Type B pancreatic cell (in vitro differentiated cells): ENCODE results near the gene COL26A1. TPM values are rescaled to one million over a fixed set of nuclear protein-coding genes. Genes with fewer than 3 reads are reported as not detected.

Experiments
- DNase-seq: peaks from one replicate; pipeline ENCODE4 v3.0.0; 2021; ENCODE audit warnings: mixed read lengths; ENCODE audit not compliant: unreplicated experiment; ENCODE audit errors: extremely low spot score
- H3K27ac Mint-ChIP-seq: 2 replicates; pipeline ENCODE4 v1.8.0; 2021; ENCODE audit warnings: mild to moderate bottlenecking, mixed read lengths
- H3K27me3 Mint-ChIP-seq: 2 replicates; pipeline ENCODE4 v1.8.0; 2021; ENCODE audit warnings: mixed read lengths
- H3K36me3 Mint-ChIP-seq: 2 replicates; pipeline ENCODE4 v1.8.0; 2021; ENCODE audit warnings: mixed read lengths
- H3K4me1 Mint-ChIP-seq: one replicate; pipeline ENCODE4 v1.8.0; 2021; ENCODE audit warnings: mixed read lengths; ENCODE audit not compliant: unreplicated experiment
- H3K4me3 Mint-ChIP-seq: 2 replicates; pipeline ENCODE4 v1.8.0; 2021; ENCODE audit warnings: mild to moderate bottlenecking, mixed read lengths
- H3K9me3 Mint-ChIP-seq: 2 replicates; pipeline ENCODE4 v1.8.0; 2021; ENCODE audit warnings: mixed read lengths
- CTCF ChIP-seq: fragments of 200-600 bp; sonication (generic); conservative IDR thresholded peaks from 2 replicates; pipeline ENCODE4 v1.5.0; 2021; ENCODE audit warnings: antibody characterized with exemption, mild to moderate bottlenecking
- total RNA-seq: library from RNA; stranded (reverse); gene quantifications from 2 replicates; pipeline ENCODE4 v1.2.1, GENCODE V29; 2021; ENCODE audit warnings: low replicate concordance

COL26A1 gene
- total RNA-seq, 1 donor from 2014 or later = 47.9 TPM

GRCh38 chr7:101597941-101598340, 235.3 kb downstream of the COL26A1 start:
- Mint-ChIP-seq H3K4me1 (peaks cover 3% of the 10 kb centered on the region), H3K4me3 (no peak overlapping the region), H3K9me3 (no peaks in the 10 kb centered on the region), H3K27me3 (peaks cover 21% of the 10 kb centered on the region), H3K36me3 (no peaks in the 10 kb centered on the region), H3K27ac (no peak overlapping the region)
- TF ChIP-seq CTCF = no peak
- DNase-seq = no peak

- no peaks in the 10 kb centered on the region for H3K36me3 Mint-ChIP-seq
- peaks cover 21% of the 10 kb centered on the region for H3K27me3 Mint-ChIP-seq
- H3K9me3 Mint-ChIP-seq = no peaks in the 10 kb centered on the region
- peaks cover 3% of the 10 kb centered on the region for H3K4me1 Mint-ChIP-seq
- TF ChIP-seq CTCF = no peak
- H3K4me3 Mint-ChIP-seq = no peak overlapping the region
- no peak overlapping the region for H3K27ac Mint-ChIP-seq
- DNase-seq = no peak
Measured at GRCh38 chr7:101598422-101598985, 235.8 kb downstream of the COL26A1 start.

- DNase-seq = no peak
- Mint-ChIP-seq H3K4me3 (no peak overlapping the region), H3K27ac (no peak overlapping the region), H3K27me3 (peaks cover 21% of the 10 kb centered on the region), H3K4me1 (peaks cover 3% of the 10 kb centered on the region), H3K36me3 (no peaks in the 10 kb centered on the region), H3K9me3 (no peaks in the 10 kb centered on the region)
- no peak for TF ChIP-seq CTCF
Measured at GRCh38 chr7:101598986-101599771, 236.5 kb downstream of the COL26A1 start.

- Mint-ChIP-seq H3K36me3 (no peaks in the 10 kb centered on the region), H3K27me3 (peaks cover 18% of the 10 kb centered on the region), H3K27ac (no peak overlapping the region), H3K4me1 (peaks cover 3% of the 10 kb centered on the region), H3K9me3 (no peaks in the 10 kb centered on the region), H3K4me3 (no peak overlapping the region)
- no peak for TF ChIP-seq CTCF
- DNase-seq = no peak
Measured at GRCh38 chr7:101599787-101600186, 237.1 kb downstream of the COL26A1 start.

- H3K36me3 Mint-ChIP-seq = no peaks in the 10 kb centered on the region
- peaks cover 3% of the 10 kb centered on the region for H3K4me1 Mint-ChIP-seq
- no peaks in the 10 kb centered on the region for H3K9me3 Mint-ChIP-seq
- DNase-seq = no peak
- peaks cover 7% of the 10 kb centered on the region for H3K27me3 Mint-ChIP-seq
- no peak overlapping the region for H3K4me3 Mint-ChIP-seq
- no peak for TF ChIP-seq CTCF
- no peak overlapping the region for H3K27ac Mint-ChIP-seq
Measured at GRCh38 chr7:101602082-101602481, 239.4 kb downstream of the COL26A1 start.
